Measurements from ENCODE around the gene CEP250.

The CEP250 gene

DNA sequence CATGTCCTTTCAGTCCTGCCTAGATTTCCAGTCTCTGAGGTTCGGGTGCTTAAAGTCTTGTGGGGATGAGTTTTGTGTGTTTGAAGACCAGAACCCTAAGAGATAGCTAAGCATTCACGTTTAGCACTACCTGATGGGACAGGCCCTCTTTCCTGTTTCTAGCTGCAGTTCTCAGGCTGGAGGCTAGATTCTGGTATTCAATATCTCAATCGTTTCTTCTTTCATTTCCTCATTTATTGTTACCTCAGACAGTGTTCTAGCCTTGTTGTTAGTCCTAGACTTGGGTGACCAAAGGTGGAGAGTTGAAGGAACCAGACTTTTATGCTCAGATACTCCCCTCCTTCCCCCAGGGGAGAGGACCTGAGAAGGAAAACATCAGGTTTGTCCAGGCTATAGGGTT lies 16.8 kb downstream of the CEP250 start:
- TF ChIP-seq, protein P1, sequence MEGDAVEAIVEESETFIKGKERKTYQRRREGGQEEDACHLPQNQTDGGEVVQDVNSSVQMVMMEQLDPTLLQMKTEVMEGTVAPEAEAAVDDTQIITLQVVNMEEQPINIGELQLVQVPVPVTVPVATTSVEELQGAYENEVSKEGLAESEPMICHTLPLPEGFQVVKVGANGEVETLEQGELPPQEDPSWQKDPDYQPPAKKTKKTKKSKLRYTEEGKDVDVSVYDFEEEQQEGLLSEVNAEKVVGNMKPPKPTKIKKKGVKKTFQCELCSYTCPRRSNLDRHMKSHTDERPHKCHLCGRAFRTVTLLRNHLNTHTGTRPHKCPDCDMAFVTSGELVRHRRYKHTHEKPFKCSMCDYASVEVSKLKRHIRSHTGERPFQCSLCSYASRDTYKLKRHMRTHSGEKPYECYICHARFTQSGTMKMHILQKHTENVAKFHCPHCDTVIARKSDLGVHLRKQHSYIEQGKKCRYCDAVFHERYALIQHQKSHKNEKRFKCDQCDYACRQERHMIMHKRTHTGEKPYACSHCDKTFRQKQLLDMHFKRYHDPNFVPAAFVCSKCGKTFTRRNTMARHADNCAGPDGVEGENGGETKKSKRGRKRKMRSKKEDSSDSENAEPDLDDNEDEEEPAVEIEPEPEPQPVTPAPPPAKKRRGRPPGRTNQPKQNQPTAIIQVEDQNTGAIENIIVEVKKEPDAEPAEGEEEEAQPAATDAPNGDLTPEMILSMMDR (IDR thresholded peaks at IDR 0.05) = no peak

DNA sequence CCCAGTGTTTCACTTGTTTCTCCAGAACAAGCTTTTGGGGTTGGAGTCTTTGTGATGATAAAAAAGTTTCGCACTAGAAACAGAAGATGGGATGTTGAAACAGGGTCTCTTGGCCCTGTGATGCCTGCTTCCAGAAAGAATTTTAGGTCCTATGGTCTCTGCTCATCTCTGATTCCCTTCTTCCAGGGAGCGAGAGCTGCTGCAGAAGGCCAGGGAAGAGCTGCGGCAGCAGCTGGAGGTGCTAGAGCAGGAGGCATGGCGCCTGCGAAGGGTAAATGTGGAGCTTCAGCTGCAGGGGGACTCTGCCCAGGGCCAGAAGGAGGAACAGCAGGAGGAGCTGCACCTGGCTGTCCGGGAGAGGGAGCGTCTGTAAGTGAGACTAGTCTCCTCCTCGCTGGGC lies 18.3 kb downstream of the CEP250 start:
- TF ChIP-seq, protein P1 (IDR thresholded peaks at IDR 0.05) = no peak

DNA sequence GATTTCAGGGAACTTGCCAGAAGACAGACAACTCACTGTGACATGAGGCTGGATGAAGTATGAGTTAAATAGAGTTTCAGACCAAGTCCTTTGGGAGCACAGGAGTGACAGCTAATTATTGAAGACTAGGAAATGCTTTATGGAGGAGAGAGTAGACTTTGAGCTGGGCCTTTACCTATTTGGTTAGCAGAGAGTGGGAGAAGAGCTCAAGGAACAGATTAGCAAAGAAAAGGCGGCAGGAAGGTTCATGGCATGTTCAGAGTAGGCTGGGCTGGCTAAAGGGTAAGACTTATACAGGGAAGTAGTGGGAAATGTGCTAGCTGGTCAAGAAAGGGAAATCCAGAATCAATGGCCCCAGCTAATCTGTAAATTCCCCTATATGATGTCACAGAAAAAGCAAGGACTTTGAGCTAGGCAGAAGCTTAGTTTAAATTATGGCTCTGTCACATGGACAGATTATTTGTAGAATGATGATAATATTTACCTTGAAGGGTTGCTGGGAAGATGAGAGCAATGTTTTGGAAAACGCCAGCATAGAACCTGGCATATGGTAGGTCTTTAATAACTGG lies 19.0 kb downstream of the CEP250 start:
- TF ChIP-seq, protein P1 (IDR thresholded peaks at IDR 0.05) = no peak

DNA sequence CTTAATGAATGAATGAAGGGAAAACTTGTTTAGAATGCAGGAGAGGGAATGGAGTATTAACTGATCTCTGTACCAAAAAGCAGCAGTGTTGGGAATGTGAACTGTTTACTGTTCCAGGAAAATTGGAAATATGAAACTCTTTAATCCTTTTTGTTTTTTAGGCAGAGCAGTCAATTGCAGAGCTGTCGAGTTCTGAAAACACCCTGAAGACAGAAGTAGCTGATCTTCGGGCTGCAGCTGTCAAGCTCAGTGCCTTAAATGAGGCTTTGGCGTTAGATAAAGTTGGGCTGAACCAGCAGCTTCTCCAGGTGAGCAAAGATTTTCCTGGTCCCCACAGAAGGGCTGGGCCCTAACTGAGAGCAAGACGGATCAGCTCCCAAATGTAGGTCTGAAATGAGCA lies 20.9 kb downstream of the CEP250 start:
- TF ChIP-seq, protein P1 (IDR thresholded peaks at IDR 0.05) = no peak

DNA sequence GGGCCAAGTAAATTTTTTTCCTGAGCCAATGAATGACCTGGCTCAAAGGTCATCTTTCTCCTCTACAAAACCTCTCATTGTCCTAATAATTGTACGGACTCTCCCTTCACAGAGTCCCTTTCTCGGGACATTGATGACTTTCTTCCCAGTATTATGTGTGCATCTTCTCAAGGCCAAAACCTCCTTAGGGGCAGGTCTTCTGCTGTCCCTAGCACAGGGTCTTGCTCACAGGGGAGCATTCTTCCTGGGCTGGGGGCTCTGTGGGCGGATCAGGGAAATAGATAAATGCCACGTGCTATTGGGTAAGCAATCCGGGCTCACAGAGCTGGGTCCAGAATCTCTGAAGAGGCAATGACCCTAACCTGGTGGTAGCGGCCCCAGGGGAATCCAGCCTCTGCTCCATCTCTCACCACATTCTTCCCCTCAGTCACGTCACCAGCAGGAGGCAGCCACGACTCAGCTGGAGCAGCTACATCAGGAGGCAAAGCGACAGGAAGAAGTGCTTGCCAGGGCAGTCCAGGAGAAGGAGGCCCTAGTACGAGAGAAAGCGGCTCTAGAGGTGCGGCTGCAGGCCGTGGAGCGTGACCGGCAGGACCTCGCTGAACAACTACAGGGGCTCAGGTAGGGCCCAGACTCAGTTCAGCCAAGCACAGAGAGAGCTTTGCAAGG lies 23.5 kb downstream of the CEP250 start:
- TF ChIP-seq, protein P1 (IDR thresholded peaks at IDR 0.05) = no peak

DNA sequence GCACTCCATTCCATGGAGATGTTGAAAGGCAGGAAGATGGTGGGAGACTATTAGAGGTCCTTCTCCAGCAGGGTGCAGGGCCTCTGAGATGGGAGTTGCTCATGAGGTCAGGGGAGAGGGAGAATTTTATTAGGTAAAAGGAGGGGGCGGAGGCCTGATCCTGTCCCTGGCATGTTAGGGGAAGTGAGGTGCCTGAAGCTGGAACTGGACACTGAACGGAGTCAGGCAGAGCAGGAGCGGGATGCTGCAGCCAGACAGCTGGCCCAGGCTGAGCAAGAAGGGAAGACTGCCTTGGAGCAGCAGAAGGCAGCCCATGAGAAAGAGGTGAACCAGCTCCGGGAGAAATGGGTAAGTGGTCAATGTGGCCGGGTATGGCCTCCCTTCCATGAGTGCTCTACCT lies 24.4 kb downstream of the CEP250 start:
- TF ChIP-seq, protein P1 (IDR thresholded peaks at IDR 0.05) = no peak

DNA sequence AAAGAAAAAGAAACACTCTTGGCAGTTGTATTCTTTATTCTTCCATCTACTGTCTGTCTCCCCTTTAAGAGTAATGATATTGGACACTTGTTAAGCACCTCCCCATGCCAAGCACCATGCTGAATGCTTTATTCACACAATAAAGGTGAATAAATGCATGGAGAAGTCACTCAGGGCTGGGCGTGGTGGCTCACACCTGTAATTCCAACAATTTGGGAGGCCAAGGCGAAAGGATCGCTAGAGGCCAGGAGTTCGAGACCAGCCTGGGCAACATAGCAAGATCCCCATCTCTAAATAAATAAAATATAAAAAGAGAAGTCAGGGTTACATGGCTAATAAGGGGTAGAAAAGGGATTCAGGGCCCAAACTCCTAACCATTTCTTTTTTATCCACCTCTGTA lies 32.1 kb downstream of the CEP250 start:
- TF ChIP-seq, protein P1 (IDR thresholded peaks at IDR 0.05) = no peak
